ENCODE data around the gene AFF4.

Gene AFF4

GRCh38 chr5:132871459-132872284 is 91.8 kb downstream of the AFF4 start:
- no peak for TF ChIP-seq FOXP2 (optimal IDR thresholded peaks at IDR 0.05; ENCODE audit: borderline replicate concordance, extremely low read depth, extremely low read length, insufficient read depth)
- TF ChIP-seq, protein P1, sequence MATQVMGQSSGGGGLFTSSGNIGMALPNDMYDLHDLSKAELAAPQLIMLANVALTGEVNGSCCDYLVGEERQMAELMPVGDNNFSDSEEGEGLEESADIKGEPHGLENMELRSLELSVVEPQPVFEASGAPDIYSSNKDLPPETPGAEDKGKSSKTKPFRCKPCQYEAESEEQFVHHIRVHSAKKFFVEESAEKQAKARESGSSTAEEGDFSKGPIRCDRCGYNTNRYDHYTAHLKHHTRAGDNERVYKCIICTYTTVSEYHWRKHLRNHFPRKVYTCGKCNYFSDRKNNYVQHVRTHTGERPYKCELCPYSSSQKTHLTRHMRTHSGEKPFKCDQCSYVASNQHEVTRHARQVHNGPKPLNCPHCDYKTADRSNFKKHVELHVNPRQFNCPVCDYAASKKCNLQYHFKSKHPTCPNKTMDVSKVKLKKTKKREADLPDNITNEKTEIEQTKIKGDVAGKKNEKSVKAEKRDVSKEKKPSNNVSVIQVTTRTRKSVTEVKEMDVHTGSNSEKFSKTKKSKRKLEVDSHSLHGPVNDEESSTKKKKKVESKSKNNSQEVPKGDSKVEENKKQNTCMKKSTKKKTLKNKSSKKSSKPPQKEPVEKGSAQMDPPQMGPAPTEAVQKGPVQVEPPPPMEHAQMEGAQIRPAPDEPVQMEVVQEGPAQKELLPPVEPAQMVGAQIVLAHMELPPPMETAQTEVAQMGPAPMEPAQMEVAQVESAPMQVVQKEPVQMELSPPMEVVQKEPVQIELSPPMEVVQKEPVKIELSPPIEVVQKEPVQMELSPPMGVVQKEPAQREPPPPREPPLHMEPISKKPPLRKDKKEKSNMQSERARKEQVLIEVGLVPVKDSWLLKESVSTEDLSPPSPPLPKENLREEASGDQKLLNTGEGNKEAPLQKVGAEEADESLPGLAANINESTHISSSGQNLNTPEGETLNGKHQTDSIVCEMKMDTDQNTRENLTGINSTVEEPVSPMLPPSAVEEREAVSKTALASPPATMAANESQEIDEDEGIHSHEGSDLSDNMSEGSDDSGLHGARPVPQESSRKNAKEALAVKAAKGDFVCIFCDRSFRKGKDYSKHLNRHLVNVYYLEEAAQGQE (IDR thresholded peaks at IDR 0.05; ENCODE audit: insufficient read depth in 1 of 2, low read depth in 2 of 2, low read length in 2 of 2), result no peak

DNA sequence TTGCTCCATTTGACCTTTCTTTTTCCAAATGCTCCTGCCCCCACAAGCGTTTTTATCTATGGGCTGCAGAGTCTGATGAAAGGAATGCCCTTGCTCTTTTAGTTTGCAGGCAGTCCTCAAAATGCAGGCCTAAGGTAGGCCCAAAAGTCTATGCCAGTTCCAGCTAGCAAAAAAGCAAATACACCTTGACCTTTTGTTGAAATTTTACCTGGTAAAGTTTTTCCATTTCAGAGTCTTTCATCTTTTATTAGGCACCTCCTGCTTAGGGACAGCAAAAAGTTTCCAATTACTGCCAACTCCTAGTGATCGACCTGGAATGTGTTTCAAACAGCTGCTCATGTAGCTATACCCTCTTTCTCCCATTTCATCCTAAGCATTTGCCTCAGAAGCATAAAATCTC is 92.6 kb downstream of the AFF4 start:
- no peak for TF ChIP-seq FOXP2 (optimal IDR thresholded peaks at IDR 0.05; ENCODE audit: borderline replicate concordance, extremely low read depth, extremely low read length, insufficient read depth)
- TF ChIP-seq SIN3A (IDR thresholded peaks at IDR 0.05; ENCODE audit: borderline replicate concordance, insufficient read depth, low read length), result no peak
- TF ChIP-seq POLR2AphosphoS5 (IDR thresholded peaks at IDR 0.05; ENCODE audit: low read depth, low read length), result no peak
- TF ChIP-seq, protein P1 (IDR thresholded peaks at IDR 0.05; ENCODE audit: insufficient read depth in 1 of 2, low read depth in 2 of 2, low read length in 2 of 2), result no peak
- TF ChIP-seq TAF1 (IDR thresholded peaks at IDR 0.05; ENCODE audit: borderline replicate concordance, insufficient read depth, low read length), result no peak

DNA sequence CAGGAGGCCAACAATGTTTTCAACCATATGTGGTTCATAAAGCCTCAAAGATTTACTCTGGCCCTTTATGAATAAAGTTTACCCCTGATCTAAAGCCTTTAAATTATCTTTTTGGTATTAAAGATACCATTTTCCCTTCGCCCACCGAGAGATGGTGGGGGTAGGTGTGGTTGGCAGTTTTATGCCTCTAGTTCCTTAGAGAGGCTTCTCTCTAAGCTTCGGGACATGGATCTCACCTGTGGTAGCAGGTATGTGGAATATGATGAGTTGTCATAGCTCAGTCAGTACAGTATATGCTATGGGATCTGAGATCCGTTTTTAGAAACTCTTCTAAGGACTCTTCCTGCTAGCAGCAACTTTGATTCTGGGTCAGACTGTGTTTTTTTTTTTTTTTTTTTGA is 94.7 kb downstream of the AFF4 start:
- no peak for TF ChIP-seq SIN3A (IDR thresholded peaks at IDR 0.05; ENCODE audit: borderline replicate concordance, insufficient read depth, low read length)
- TF ChIP-seq POLR2AphosphoS5 (IDR thresholded peaks at IDR 0.05; ENCODE audit: low read depth, low read length), result no peak
- TF ChIP-seq TAF1 (IDR thresholded peaks at IDR 0.05; ENCODE audit: borderline replicate concordance, insufficient read depth, low read length), result no peak
- no peak for TF ChIP-seq FOXP2 (optimal IDR thresholded peaks at IDR 0.05; ENCODE audit: borderline replicate concordance, extremely low read depth, extremely low read length, insufficient read depth)
- TF ChIP-seq, protein P1 (IDR thresholded peaks at IDR 0.05; ENCODE audit: insufficient read depth in 1 of 2, low read depth in 2 of 2, low read length in 2 of 2), result no peak

DNA sequence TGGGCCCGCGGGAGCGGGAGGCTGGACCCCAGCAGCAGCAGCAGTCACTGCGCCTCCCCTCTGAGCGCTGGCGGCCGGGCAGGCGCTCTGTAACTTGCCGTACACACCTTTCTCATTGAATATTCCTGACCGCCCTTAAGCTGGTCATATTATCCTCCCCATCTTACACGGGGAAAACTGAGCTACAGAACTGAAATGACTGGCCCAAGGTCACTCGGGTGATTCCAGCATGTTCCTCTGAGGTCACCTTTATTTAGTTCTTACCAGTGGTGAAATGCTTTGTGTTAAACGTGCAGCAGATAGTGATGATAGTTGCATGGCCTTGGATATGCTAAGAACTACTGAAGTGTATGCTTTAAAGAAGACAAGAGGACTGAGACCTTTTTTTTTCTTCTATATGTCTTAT is 96.4 kb downstream of the AFF4 start:
- TF ChIP-seq, protein P1 (IDR thresholded peaks at IDR 0.05; ENCODE audit: insufficient read depth in 1 of 2, low read depth in 2 of 2, low read length in 2 of 2), result no peak
- no peak for TF ChIP-seq TAF1 (IDR thresholded peaks at IDR 0.05; ENCODE audit: borderline replicate concordance, insufficient read depth, low read length)
- no peak for TF ChIP-seq POLR2AphosphoS5 (IDR thresholded peaks at IDR 0.05; ENCODE audit: low read depth, low read length)

Data from PFSK-1 (cell line).